Measurements from ENCODE around the gene C15orf61.

The C15orf61 gene

DNA sequence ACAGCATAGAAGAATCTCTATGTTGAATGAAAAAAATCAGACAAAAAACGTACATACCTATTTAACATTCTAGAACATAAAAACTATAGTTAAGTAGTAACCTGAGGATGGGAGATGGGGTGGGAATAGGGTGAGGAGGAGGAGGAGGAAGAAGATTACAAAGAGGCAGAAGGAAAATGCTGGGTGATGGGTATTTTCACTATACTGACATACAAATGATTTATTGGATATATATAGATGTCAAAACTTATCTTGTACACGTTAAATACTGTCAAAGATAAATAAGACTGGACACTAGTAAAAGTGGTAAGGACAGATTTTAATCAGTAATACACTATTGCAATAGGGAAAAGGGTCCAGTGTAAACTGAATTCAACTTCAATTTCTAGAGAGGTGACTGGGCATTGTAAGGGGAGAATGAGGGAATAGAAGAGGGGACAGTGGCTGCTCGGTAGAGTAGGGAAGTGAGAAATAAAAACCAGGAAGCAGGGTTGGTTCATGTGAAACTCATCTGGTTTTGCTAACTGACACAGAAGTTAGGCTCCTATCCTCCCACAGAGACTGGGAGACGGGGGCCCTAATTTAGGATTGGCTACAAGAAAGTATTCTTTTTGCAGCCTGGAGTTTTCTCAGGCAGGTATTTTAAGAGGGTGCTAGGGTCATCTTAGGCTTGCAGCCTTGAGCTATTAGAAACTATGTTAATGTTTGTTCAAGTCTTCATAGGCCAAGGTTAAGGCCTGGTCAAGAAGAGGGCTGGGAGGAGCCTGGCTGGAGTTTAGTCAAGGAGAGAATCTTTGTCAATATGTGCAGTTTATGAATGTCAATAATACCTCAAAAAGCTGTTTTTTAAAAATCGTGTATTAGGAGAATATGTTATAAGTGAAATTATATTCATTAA lies 15.0 kb upstream of the C15orf61 start:
- no peak for DNase-seq
- H3K4me1 Mint-ChIP-seq: peaks cover 20% of the 10 kb centered on the region
- TF ChIP-seq, protein P1, sequence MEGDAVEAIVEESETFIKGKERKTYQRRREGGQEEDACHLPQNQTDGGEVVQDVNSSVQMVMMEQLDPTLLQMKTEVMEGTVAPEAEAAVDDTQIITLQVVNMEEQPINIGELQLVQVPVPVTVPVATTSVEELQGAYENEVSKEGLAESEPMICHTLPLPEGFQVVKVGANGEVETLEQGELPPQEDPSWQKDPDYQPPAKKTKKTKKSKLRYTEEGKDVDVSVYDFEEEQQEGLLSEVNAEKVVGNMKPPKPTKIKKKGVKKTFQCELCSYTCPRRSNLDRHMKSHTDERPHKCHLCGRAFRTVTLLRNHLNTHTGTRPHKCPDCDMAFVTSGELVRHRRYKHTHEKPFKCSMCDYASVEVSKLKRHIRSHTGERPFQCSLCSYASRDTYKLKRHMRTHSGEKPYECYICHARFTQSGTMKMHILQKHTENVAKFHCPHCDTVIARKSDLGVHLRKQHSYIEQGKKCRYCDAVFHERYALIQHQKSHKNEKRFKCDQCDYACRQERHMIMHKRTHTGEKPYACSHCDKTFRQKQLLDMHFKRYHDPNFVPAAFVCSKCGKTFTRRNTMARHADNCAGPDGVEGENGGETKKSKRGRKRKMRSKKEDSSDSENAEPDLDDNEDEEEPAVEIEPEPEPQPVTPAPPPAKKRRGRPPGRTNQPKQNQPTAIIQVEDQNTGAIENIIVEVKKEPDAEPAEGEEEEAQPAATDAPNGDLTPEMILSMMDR (IDR thresholded peaks at IDR 0.05): no peak
- peak overlapping the region; percentile 20 for H3K27ac Mint-ChIP-seq
- no peak overlapping the region for H3K4me3 Mint-ChIP-seq
- peaks cover 14% of the 10 kb centered on the region for H3K27me3 Mint-ChIP-seq (ENCODE audit: low read depth, poor library complexity)
- H3K9me3 Mint-ChIP-seq: no peaks in the 10 kb centered on the region
- no peaks in the 10 kb centered on the region for H3K36me3 Mint-ChIP-seq (ENCODE audit: low read depth)

DNA sequence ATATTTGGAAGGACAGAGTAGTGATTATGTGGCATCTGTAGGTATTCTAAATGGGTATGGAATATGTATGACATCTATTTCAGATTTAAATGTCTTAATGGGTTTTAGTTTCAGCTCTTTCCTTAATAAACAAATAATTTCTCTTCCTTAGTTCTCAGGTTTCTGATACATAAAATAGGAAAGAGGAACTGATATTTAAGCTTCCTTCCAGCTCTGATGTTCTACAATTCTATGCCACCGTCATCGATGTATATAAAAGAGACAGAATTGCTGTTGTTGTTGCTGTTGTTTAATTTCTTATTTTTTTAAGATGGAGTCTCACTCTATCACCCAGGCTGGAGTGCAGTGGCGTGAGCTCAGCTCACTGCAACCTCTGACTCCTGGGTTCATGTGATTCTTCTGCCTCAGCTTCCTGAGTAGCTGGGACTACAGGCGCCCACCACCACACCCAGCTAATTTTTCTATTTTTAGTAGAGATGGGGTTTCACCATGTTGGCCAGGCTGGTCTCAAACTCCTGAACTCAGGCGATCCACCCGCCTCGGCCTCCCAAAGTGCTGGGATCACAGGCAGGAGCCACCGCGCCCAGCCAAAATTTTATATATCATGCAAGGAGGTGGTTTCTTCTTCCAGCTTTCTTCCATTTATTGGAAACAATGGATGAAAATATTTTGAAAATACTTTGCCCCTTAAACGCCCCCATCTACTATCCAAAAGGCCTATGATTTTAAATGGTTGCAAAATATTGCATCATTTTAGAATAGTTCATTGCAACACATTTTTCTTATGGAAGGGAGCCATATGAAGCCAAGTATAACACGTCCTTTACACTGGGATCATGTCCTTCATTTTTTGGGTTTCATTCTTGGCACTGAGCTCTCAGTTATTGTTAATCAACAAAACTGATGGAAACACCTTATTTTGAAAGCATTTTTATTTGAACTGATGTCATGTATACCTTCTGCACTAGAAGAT lies 13.9 kb upstream of the C15orf61 start:
- Mint-ChIP-seq H3K36me3 (ENCODE audit: low read depth) (peaks cover 3% of the 10 kb centered on the region), H3K4me3 (no peak overlapping the region), H3K27me3 (ENCODE audit: low read depth, poor library complexity) (peaks cover 14% of the 10 kb centered on the region), H3K27ac (no peak overlapping the region), H3K9me3 (no peaks in the 10 kb centered on the region), H3K4me1 (peaks cover 11% of the 10 kb centered on the region)
- DNase-seq: no peak
- TF ChIP-seq, protein P1 (IDR thresholded peaks at IDR 0.05): no peak

DNA sequence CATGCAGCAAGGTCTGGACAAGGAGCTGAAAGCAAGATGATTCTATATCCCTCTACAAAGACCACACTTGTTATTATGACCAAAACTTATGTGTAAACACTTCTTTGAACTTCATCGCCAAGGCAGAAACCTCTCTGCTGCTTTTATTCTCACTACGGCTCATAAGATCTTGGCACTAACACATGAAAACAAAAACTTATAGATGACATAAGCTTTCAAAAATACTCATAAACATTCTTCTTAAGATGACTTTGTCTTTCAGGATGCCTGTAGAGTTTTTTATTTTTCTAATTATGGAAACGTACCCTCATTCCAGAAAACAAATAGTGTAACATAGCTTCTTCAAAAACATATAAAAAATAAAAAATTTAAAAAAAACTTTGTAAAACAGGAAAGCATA lies 12.5 kb upstream of the C15orf61 start:
- Mint-ChIP-seq H3K9me3 (no peaks in the 10 kb centered on the region), H3K4me3 (no peak overlapping the region), H3K27ac (no peak overlapping the region), H3K27me3 (ENCODE audit: low read depth, poor library complexity) (peaks cover 11% of the 10 kb centered on the region), H3K4me1 (peaks cover 10% of the 10 kb centered on the region), H3K36me3 (ENCODE audit: low read depth) (peaks cover 8% of the 10 kb centered on the region)
- TF ChIP-seq, protein P1 (IDR thresholded peaks at IDR 0.05): no peak
- no peak for DNase-seq

DNA sequence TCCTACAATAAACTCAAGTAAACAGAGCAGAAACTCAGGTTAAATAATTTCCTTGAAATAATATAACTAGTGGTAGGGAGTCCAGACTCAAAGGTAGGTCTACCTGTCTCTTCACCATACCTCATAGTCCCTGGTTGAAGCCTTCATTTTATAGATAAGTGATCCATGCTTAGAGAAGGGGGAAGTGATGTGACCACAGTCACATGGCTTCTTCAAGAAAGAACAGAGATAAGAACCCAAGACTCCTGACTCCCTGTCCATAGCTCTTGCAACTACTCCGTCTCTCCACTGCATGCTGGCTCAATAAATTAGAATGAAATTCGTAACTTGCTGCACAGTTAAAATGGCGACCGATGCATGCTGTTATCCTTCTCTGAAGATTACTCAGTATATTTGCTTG lies 11.0 kb upstream of the C15orf61 start:
- H3K36me3 Mint-ChIP-seq (ENCODE audit: low read depth): peaks cover 11% of the 10 kb centered on the region
- peaks cover 8% of the 10 kb centered on the region for H3K27me3 Mint-ChIP-seq (ENCODE audit: low read depth, poor library complexity)
- no peak for DNase-seq
- H3K27ac Mint-ChIP-seq: no peak overlapping the region
- no peaks in the 10 kb centered on the region for H3K9me3 Mint-ChIP-seq
- no peak overlapping the region for H3K4me3 Mint-ChIP-seq
- TF ChIP-seq, protein P1 (IDR thresholded peaks at IDR 0.05): no peak
- H3K4me1 Mint-ChIP-seq: peaks cover 16% of the 10 kb centered on the region

DNA sequence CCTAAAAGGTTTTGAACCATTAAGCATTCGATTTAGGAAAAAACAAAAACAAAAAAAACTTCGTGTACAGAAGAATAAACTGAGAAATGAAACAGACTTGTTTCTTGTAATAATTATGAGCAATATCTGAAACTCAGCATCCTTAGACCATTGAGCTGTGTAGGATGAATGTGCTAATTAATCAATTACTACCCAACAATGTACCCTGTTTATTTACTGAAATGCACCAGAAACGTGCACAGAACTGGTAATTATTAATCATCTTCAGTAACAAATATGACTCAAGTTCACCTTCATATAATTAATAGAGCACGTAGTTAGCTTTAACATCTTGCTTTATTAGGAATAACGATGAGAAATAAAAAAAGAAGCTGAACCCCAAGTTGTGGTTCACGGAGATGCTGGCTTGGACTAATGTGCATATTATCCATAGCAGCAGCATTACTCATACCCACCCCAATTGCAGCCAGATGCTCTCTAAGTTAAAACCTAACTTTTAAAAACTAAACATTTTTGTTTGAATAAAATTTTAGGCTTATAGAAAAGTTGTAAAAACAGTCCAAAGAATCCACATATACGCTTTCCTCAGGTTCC lies 10.2 kb upstream of the C15orf61 start:
- TF ChIP-seq, protein P1 (IDR thresholded peaks at IDR 0.05): no peak
- H3K27ac Mint-ChIP-seq: no peak overlapping the region
- peaks cover 15% of the 10 kb centered on the region for H3K36me3 Mint-ChIP-seq (ENCODE audit: low read depth)
- no peak for DNase-seq
- no peaks in the 10 kb centered on the region for H3K9me3 Mint-ChIP-seq
- H3K27me3 Mint-ChIP-seq (ENCODE audit: low read depth, poor library complexity): peaks cover 10% of the 10 kb centered on the region
- peaks cover 12% of the 10 kb centered on the region for H3K4me1 Mint-ChIP-seq
- H3K4me3 Mint-ChIP-seq: no peak overlapping the region
